Myocyte (in vitro differentiated cells): ENCODE measurements around the gene CACNA1E. TPM values are rescaled to one million over a fixed set of nuclear protein-coding genes. Genes with fewer than 3 reads are reported as not detected.

Experiments used
- DNase-seq: peaks from one replicate; pipeline ENCODE4 v3.0.0-alpha.2; 2012; ENCODE audit warnings: low read depth
- total RNA-seq: library from RNA; depleted of rRNA; stranded (reverse); fragments of >200 nt; gene quantifications from 2 replicates; pipeline ENCODE4 v1.2.3, GENCODE V29; 2014

Gene CACNA1E
- total RNA-seq, 1 donor from 2014 or later = 0.75 TPM

GRCh38 chr1:181674617-181675016, 191.3 kb downstream of the CACNA1E start:
- DNase-seq = no peak

GRCh38 chr1:181675091-181675917, 192.0 kb downstream of the CACNA1E start:
- no peak for DNase-seq

GRCh38 chr1:181675918-181676190, 192.5 kb downstream of the CACNA1E start:
- no peak for DNase-seq

GRCh38 chr1:181676269-181676668, 193.0 kb downstream of the CACNA1E start:
- no peak for DNase-seq

- no peak for DNase-seq
Observed at GRCh38 chr1:181680332-181680731, 197.0 kb downstream of the CACNA1E start.

- no peak for DNase-seq
Observed at GRCh38 chr1:181680871-181681270, 197.6 kb downstream of the CACNA1E start.

GRCh38 chr1:181685211-181685610, 201.9 kb downstream of the CACNA1E start:
- DNase-seq = no peak

GRCh38 chr1:181701891-181702290, 218.6 kb downstream of the CACNA1E start:
- DNase-seq = no peak

- no peak for DNase-seq
Observed at GRCh38 chr1:181704546-181704945, 221.2 kb downstream of the CACNA1E start.

GRCh38 chr1:181711820-181712219, 228.5 kb downstream of the CACNA1E start:
- DNase-seq = peak; percentile 45

GRCh38 chr1:181712711-181713110, 229.4 kb downstream of the CACNA1E start:
- DNase-seq = peak; percentile 37

GRCh38 chr1:181714428-181714827, 231.1 kb downstream of the CACNA1E start:
- no peak for DNase-seq

- DNase-seq = no peak
Observed at GRCh38 chr1:181718034-181718433, 234.7 kb downstream of the CACNA1E start.

- DNase-seq = no peak
Observed at GRCh38 chr1:181726320-181727012, 243.1 kb downstream of the CACNA1E start.

GRCh38 chr1:181730606-181731005, 247.3 kb downstream of the CACNA1E start:
- DNase-seq = no peak

GRCh38 chr1:181732218-181732990, 249.1 kb downstream of the CACNA1E start:
- no peak for DNase-seq

- DNase-seq = no peak
Observed at GRCh38 chr1:181733486-181733885, 250.2 kb downstream of the CACNA1E start.

- DNase-seq = no peak
Observed at GRCh38 chr1:181737056-181737455, 253.7 kb downstream of the CACNA1E start.

- DNase-seq = no peak
Observed at GRCh38 chr1:181739214-181739613, 255.9 kb downstream of the CACNA1E start.

- DNase-seq = no peak
Observed at GRCh38 chr1:181742426-181742825, 259.1 kb downstream of the CACNA1E start.

GRCh38 chr1:181743878-181744312, 260.6 kb downstream of the CACNA1E start:
- DNase-seq = peak; percentile 1

GRCh38 chr1:181746224-181746623, 262.9 kb downstream of the CACNA1E start:
- DNase-seq = no peak
